HepG2 (cell line): ENCODE results near the gene SPPL3. TPM values are rescaled to one million over a fixed set of nuclear protein-coding genes. Genes with fewer than 3 reads are reported as not detected.

ENCODE experiments used
- ATAC-seq: fragments of 200-7000 bp; cut with Tn5 transposase; 3 replicates; pipeline ENCODE4 v1.9.1; 2020; ENCODE audit warnings: mild to moderate bottlenecking, moderate library complexity
- BruUV-seq: library from RNA; stranded (reverse); fragments of 400-500 nt; replicated peaks from 2 replicates; lab custom pipeline; 2021; lab: Mats Ljungman, UMichigan
- CTCF ChIA-PET: fragments of 300-600 bp; formaldehyde crosslinking; extraction: SDS; loops from one replicate; lab custom pipeline; 2021; ENCODE audit warnings: low total read pairs, inconsistent platforms, low intra/inter-chr PET ratio; lab: Yijun Ruan, JAX
- POLR2A ChIA-PET: fragments of 350-600 bp; sonication (Branson Sonifier 250); formaldehyde crosslinking; loops from one replicate; lab custom pipeline; 2020; ENCODE audit warnings: antibody characterized with exemption, inconsistent platforms; lab: Yijun Ruan, JAX
- DNase-seq: peaks from one replicate; pipeline ENCODE4 v3.0.0-alpha.2; 2015; ENCODE audit warnings: low spot score
- FAIRE-seq: peaks from 3 replicates; lab custom pipeline; 2011; peaks lifted over from hg19 to GRCh38; lab: Jason Lieb, UNC
- H2AFZ ChIP-seq: one replicate; pipeline ENCODE4 v1.6.1; 2011; ENCODE audit warnings: low read length, inconsistent platforms
- H3K27ac ChIP-seq: fragments of 300-600 bp; 3 replicates; pipeline ENCODE4 v1.8.0; 2011; ENCODE audit warnings: mixed run types, mild to moderate bottlenecking, mixed read lengths, low read length, inconsistent platforms; ENCODE audit not compliant: insufficient read depth; ENCODE audit errors: extremely low read length
- H3K27me3 ChIP-seq, 2 experiments: fragments of 200-600 bp in 1 of 2; 2 replicates in 1 of 2; 3 replicates in 1 of 2; pipeline versions ENCODE4 v1.6.0 to v1.8.0; 2011; ENCODE audit warnings: low read length in 2 of 2, mild to moderate bottlenecking in 2 of 2, moderate library complexity in 2 of 2, inconsistent platforms in 1 of 2; ENCODE audit not compliant: insufficient read depth in 2 of 2, control insufficient read depth in 1 of 2
- H3K36me3 ChIP-seq, 2 experiments: fragments of 200-600 bp in 1 of 2; replicated peaks in 1 of 2; 2 replicates in 1 of 2; 3 replicates in 1 of 2; pipeline versions ENCODE4 v1.5.1 to v1.8.0; 2011; ENCODE audit warnings: low read length in 2 of 2, inconsistent platforms in 1 of 2; ENCODE audit not compliant: insufficient read depth in 2 of 2, control insufficient read depth in 1 of 2
- H3K4me1 ChIP-seq: 2 replicates; pipeline ENCODE4 v1.5.1; 2012; ENCODE audit warnings: low read length, inconsistent platforms; ENCODE audit not compliant: insufficient read depth
- H3K4me2 ChIP-seq: 2 replicates; pipeline ENCODE4 v1.6.0; 2011; ENCODE audit warnings: low read depth, low read length, inconsistent platforms
- H3K4me3 ChIP-seq, 3 experiments: fragments of 200-600 bp in 1 of 3; sonication (generic), shearing (Covaris generic) in 1 of 3; replicated peaks in 1 of 3; 2 replicates each; pipeline ENCODE4 v1.5.1; 2011 to 2016; ENCODE audit warnings: low read length in 3 of 3, inconsistent platforms in 2 of 3, low read depth in 2 of 3, mild to moderate bottlenecking in 2 of 3, control low read depth in 1 of 3, mixed read lengths in 1 of 3; ENCODE audit not compliant: insufficient read depth in 1 of 3
- H3K79me2 ChIP-seq: one replicate; pipeline ENCODE4 v1.6.1; 2011; ENCODE audit warnings: low read length, inconsistent platforms; ENCODE audit not compliant: insufficient read depth
- H3K9ac ChIP-seq: 2 replicates; pipeline ENCODE4 v1.6.0; 2011; ENCODE audit warnings: mild to moderate bottlenecking, low read depth, low read length, inconsistent platforms; ENCODE audit not compliant: insufficient read depth
- H3K9me3 ChIP-seq: 2 replicates; pipeline ENCODE4 v1.5.1; 2012; ENCODE audit warnings: mild to moderate bottlenecking, low read length
- H4K20me1 ChIP-seq: 2 replicates; pipeline ENCODE4 v1.6.0; 2011; ENCODE audit warnings: inconsistent platforms, mild to moderate bottlenecking, low read length, moderate library complexity; ENCODE audit not compliant: insufficient read depth
- ATF1 ChIP-seq: IDR thresholded peaks from 2 replicates; pipeline ENCODE4 v1.6.1; 2016; ENCODE audit warnings: mild to moderate bottlenecking, control low read depth
- HNF4A ChIP-seq: sonication (generic); formaldehyde crosslinking; IDR thresholded peaks from 2 replicates; pipeline ENCODE4 v1.4.0; 2020; ENCODE audit warnings: missing genetic modification reagents
- NRL ChIP-seq: sonication (generic); formaldehyde crosslinking; IDR thresholded peaks from 2 replicates; pipeline ENCODE4 v1.5.0; 2020; ENCODE audit warnings: missing genetic modification reagents, mild to moderate bottlenecking, moderate library complexity, borderline replicate concordance
- SIN3A ChIP-seq: IDR thresholded peaks from 2 replicates; pipeline ENCODE4 v1.6.1; 2011; ENCODE audit warnings: low read depth, mild to moderate bottlenecking, control low read depth, low read length, borderline replicate concordance
- SMAD3 ChIP-seq: sonication (generic); formaldehyde crosslinking; IDR thresholded peaks from 2 replicates; pipeline ENCODE4 v1.4.0; 2020; ENCODE audit warnings: missing genetic modification reagents
- U2AF1 ChIP-seq: fragments of 200-400 bp; formaldehyde crosslinking; optimal IDR thresholded peaks from 2 replicates; pipeline ENCODE3; 2017; ENCODE audit warnings: mild to moderate bottlenecking, low read depth, low read length
- ZBTB42 ChIP-seq: sonication (generic); formaldehyde crosslinking; IDR thresholded peaks from 2 replicates; pipeline ENCODE4 v1.5.0; 2020; ENCODE audit warnings: mild to moderate bottlenecking, missing genetic modification reagents
- ZNF382 ChIP-seq: sonication (generic); formaldehyde crosslinking; IDR thresholded peaks from 2 replicates; pipeline ENCODE4 v1.5.0; 2020; ENCODE audit warnings: missing genetic modification reagents, mild to moderate bottlenecking, borderline replicate concordance
- ZNF501 ChIP-seq: sonication (generic); formaldehyde crosslinking; IDR thresholded peaks from 2 replicates; pipeline ENCODE4 v1.5.1; 2020; ENCODE audit warnings: mild to moderate bottlenecking, moderate library complexity, missing genetic modification reagents
- ZNF562 ChIP-seq: sonication (generic); formaldehyde crosslinking; IDR thresholded peaks from 2 replicates; pipeline ENCODE4 v1.8.0; 2022; ENCODE audit warnings: missing genetic modification reagents, borderline replicate concordance
- ZNF777 ChIP-seq: sonication (generic); formaldehyde crosslinking; IDR thresholded peaks from 2 replicates; pipeline ENCODE4 v1.4.0; 2020; ENCODE audit warnings: missing genetic modification reagents
- WGBS: methylation state at CpG from one replicate; pipeline ENCODE4 v1.1.6; 2017; ENCODE audit warnings: low lambda C conversion rate; 5-methylcytosine and 5-hydroxymethylcytosine counted together
- in situ Hi-C: cut with HindIII; loops from 2 replicates; pipeline ENCODE4 v1.10.0; 2017; ENCODE audit warnings: low pct_unique_long_range_greater_than_20kb; ENCODE audit not compliant: extremely low pct_ligation_motif_present
- intact Hi-C: fragments of 100-400 bp; cut with micrococcal nuclease; formaldehyde crosslinking; loops from one replicate; pipeline ENCODE4 v1.10.0; 2022; ENCODE audit not compliant: unreplicated experiment
- polyA plus RNA-seq, 8 experiments: library from polyadenylated mRNA; depleted of rRNA in 3 of 8; stranded (reverse) in 7 of 8; unstranded in 1 of 8; fragments of >200 nt; fragmentation: Illumina TruSeq in 4 of 8; extraction: Trizol in 4 of 8; gene quantifications; 2 replicates each; pipeline versions ENCODE4 v1.2.1 to v1.2.3, GENCODE V29; 2011 to 2016; ENCODE audit warnings: low read depth in 4 of 8, missing spikeins in 1 of 8, mixed read lengths in 1 of 8; ENCODE audit not compliant: insufficient read depth in 1 of 8
- total RNA-seq, 5 experiments: library from RNA; depleted of rRNA; stranded (reverse); fragments of >200 nt; fragmentation: Illumina TruSeq; extraction: Trizol; gene quantifications; 2 replicates each; pipeline ENCODE4 v1.2.3, GENCODE V29; 2016; ENCODE audit warnings: low read depth in 1 of 5
- TF ChIP-seq, protein P1 (sequence below): sonication (generic); formaldehyde crosslinking; IDR thresholded peaks from 2 replicates; pipeline ENCODE4 v1.4.0; 2020; ENCODE audit warnings: low read depth, missing genetic modification reagents
- TF ChIP-seq, protein P2 (sequence below): sonication (generic); formaldehyde crosslinking; IDR thresholded peaks from 2 replicates; pipeline ENCODE4 v1.5.0; 2020; ENCODE audit warnings: mild to moderate bottlenecking, missing genetic modification reagents, moderate library complexity

The SPPL3 gene
- total and polyA plus RNA-seq, 2 of the 13 experiments (the other 11 are each of a cell fraction or from before 2014, with no cell fraction given) = 8.9 to 9.1 TPM

DNA sequence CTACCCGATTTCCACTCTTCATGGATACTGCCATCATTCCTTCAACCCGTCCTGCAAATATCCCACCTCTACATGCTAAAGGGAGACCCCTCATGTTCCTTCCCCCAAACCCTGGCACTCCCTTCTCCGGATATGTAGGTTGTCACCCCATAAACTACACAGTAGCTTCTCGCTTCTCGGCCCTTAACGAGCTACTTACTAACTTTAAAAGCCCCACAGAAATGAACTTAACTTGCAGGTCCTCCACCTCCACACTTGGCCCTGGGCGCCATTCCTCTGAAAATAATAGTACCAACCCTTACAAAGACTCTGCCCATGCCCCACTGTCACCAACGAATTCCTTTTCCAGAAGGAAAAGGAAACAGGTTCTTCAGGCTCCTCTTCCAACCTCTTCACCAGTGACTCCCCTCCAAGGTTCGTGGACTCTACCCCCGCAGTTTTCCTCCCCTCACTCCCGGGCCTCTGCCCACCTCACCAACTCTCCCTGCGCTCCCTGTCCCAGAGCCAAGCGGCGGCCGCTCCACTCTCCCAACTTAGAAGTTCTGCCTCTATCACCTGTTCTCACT is 1.2 kb downstream of the SPPL3 start:
- Histone ChIP-seq H3K27me3 (no peaks in the 10 kb centered on the region; a peak in 1 of 5 replicates), H3K9me3 (no peaks in the 10 kb centered on the region), H3K4me1 (peaks cover 50% of the 10 kb centered on the region), H3K79me2 (peaks cover 47% of the 10 kb centered on the region), H3K9ac (peak overlapping the region; percentile 81), H3K4me2 (peak overlapping the region; percentile 82), H4K20me1 (peaks cover 14% of the 10 kb centered on the region), H3K36me3 (peaks cover 0 to 6% of the 10 kb centered on the region in 2 experiments; a peak in 1 of 5 replicates), H3K4me3 (peak overlapping the region; percentile 96 to 98 (median 97)), H2AFZ (no peak overlapping the region), H3K27ac (peak overlapping the region; percentile 74)
- ChIA-PET POLR2A (interaction anchor here (0.9 kb wide), 1 partner anchor 75 kb away, joined by 4 read pairs; the partner anchor contains the start of gene HNF1A), CTCF (no interaction called here)
- BruUV-seq = no TSS peak
- in situ Hi-C loops (no loop called here), intact Hi-C loops (loop anchor here (10.0 kb wide), 1 partner anchor 72 kb away; the partner anchor contains the start of gene HNF1A)
- WGBS = 5% methylated on average over 15 of the region's 15 CpGs
- FAIRE-seq (peak; percentile 28), ATAC-seq (no peak), DNase-seq (no peak)
- TF ChIP-seq U2AF1 (peak; percentile 51), ZNF501 (CRISPR knock-in tag) (no peak)

DNA sequence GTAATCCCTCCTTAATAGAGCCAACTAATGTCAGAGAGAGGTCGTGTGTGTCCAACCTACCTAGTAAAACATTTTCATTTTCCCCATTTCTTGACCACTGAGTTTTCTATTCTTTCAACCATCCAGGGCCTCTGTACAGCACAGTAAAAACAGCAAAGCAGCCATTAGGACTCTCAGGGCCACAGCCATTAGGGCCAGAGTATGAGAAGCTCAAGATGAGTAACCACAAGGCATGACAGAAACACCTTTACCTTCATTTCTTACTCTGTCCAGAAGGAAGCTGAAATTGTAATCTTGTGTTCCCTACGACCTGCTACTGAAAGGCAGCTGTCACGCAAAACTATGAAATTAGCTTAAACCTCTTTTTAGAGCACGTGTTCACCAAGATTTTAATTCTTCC is 2.3 kb downstream of the SPPL3 start:
- Histone ChIP-seq H2AFZ (no peak overlapping the region), H4K20me1 (peaks cover 14% of the 10 kb centered on the region), H3K27ac (no peak overlapping the region), H3K27me3 (no peaks in the 10 kb centered on the region; a peak in 1 of 5 replicates), H3K9me3 (no peaks in the 10 kb centered on the region), H3K4me3 (0 out of 6 replicates have a peak overlapping the region, but pooled peaks of 1 of the 3 experiments have one; percentile 97)
- BruUV-seq = no TSS peak
- DNase-seq (no peak), FAIRE-seq (no peak)
- WGBS = 83% methylated on average over 4 of the region's 4 CpGs
- ChIA-PET CTCF (no interaction called here), POLR2A (no interaction called here)
- in situ Hi-C loops = no loop called here
- TF ChIP-seq ZNF562 (CRISPR knock-in tag) (no peak), NRL (CRISPR knock-in tag) (no peak), SMAD3 (no peak), ATF1 (CRISPR knock-in tag) (no peak), ZNF382 (CRISPR knock-in tag) (no peak), ZBTB42 (no peak), HNF4A (no peak), ZNF777 (CRISPR knock-in tag) (no peak), SIN3A (no peak)
- TF ChIP-seq, protein P1, sequence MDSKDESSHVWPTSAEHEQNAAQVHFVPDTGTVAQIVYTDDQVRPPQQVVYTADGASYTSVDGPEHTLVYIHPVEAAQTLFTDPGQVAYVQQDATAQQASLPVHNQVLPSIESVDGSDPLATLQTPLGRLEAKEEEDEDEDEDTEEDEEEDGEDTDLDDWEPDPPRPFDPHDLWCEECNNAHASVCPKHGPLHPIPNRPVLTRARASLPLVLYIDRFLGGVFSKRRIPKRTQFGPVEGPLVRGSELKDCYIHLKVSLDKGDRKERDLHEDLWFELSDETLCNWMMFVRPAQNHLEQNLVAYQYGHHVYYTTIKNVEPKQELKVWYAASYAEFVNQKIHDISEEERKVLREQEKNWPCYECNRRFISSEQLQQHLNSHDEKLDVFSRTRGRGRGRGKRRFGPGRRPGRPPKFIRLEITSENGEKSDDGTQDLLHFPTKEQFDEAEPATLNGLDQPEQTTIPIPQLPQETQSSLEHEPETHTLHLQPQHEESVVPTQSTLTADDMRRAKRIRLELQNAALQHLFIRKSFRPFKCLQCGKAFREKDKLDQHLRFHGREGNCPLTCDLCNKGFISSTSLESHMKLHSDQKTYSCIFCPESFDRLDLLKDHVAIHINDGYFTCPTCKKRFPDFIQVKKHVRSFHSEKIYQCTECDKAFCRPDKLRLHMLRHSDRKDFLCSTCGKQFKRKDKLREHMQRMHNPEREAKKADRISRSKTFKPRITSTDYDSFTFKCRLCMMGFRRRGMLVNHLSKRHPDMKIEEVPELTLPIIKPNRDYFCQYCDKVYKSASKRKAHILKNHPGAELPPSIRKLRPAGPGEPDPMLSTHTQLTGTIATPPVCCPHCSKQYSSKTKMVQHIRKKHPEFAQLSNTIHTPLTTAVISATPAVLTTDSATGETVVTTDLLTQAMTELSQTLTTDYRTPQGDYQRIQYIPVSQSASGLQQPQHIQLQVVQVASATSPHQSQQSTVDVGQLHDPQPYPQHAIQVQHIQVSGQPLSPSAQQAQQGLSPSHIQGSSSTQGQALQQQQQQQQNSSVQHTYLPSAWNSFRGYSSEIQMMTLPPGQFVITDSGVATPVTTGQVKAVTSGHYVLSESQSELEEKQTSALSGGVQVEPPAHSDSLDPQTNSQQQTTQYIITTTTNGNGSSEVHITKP (CRISPR knock-in tag) = no peak
- TF ChIP-seq, protein P2, sequence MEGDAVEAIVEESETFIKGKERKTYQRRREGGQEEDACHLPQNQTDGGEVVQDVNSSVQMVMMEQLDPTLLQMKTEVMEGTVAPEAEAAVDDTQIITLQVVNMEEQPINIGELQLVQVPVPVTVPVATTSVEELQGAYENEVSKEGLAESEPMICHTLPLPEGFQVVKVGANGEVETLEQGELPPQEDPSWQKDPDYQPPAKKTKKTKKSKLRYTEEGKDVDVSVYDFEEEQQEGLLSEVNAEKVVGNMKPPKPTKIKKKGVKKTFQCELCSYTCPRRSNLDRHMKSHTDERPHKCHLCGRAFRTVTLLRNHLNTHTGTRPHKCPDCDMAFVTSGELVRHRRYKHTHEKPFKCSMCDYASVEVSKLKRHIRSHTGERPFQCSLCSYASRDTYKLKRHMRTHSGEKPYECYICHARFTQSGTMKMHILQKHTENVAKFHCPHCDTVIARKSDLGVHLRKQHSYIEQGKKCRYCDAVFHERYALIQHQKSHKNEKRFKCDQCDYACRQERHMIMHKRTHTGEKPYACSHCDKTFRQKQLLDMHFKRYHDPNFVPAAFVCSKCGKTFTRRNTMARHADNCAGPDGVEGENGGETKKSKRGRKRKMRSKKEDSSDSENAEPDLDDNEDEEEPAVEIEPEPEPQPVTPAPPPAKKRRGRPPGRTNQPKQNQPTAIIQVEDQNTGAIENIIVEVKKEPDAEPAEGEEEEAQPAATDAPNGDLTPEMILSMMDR (CRISPR knock-in tag) = no peak
- TF ChIP-seq, all 625 proteins: peak for 0
- no peak overlapping the region for H3K9ac ChIP-seq
- H3K4me2 ChIP-seq = peak overlapping the region; percentile 82
- intact Hi-C loops = loop anchor here (10.0 kb wide), 1 partner anchor 73 kb away; the partner anchor contains the start of gene HNF1A
- ATAC-seq = no peak
- H3K79me2 ChIP-seq = peaks cover 56% of the 10 kb centered on the region
- peaks cover 0 to 6% of the 10 kb centered on the region in 2 experiments; a peak in 1 of 5 replicates for H3K36me3 ChIP-seq
- H3K4me1 ChIP-seq = peaks cover 39% of the 10 kb centered on the region
